Measurements from ENCODE around the gene IMMP1L.

IMMP1L gene

DNA sequence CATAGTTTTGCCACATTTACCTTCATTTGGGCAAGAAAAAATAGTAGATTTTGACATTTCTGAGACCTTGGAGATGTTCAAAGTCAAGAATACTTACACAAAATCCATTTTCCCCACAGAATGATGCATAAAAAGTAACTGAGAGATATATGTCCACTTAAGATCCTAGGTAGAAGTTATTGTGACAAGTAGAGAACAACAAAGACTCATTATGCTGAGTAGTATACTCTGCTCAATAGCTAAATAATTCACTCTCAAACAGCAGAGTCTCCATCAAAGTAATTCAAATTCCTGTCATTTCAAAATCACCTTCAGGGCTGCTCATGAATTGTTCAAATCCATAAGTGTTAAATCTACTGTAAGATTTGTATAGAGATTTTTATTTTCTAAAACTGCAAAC, 35.3 kb downstream of the IMMP1L start:
- TF ChIP-seq CTCF (IDR thresholded peaks at IDR 0.05): no peak

DNA sequence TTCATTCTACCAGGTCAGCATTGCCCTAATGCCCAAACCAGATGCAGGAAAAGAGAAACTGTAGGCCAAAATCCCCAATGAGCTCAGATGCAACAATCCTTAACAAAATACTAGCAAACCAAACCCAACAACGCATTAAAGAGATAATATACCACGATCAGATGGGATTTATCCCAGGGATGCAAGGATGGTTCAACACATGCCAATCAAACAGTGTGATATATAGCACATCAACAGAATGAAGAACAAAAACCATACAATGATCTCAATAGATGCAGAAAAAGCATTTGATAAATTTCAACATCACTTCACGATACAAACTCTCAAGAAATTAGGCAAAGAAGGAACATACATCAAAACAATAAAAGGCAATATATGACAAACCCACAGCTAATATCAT, 45.0 kb downstream of the IMMP1L start:
- TF ChIP-seq CTCF (IDR thresholded peaks at IDR 0.05): no peak

- no peak for TF ChIP-seq CTCF (IDR thresholded peaks at IDR 0.05)
These were observed 54.2 kb downstream of the IMMP1L start for GRCh38 chr11:31455177-31455576.

DNA sequence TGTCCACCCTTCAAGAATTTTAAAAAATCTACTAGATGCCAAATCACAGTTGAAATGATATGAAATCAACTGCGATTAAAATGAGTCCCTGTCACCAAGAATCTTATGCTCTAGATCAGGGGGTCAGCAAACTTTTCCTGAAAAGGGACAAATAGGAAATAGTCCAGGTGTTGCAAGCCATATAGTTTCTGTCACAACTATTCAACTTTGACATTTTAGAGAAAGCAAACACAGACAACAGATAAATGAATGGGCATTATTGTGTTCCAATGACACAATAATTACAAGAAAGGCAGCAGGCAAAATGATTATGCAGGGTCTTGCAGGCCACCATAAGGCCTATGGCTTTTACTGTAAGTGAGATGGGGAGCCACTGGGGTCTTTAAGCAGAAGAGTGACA, 58.6 kb downstream of the IMMP1L start:
- TF ChIP-seq CTCF (IDR thresholded peaks at IDR 0.05): no peak

DNA sequence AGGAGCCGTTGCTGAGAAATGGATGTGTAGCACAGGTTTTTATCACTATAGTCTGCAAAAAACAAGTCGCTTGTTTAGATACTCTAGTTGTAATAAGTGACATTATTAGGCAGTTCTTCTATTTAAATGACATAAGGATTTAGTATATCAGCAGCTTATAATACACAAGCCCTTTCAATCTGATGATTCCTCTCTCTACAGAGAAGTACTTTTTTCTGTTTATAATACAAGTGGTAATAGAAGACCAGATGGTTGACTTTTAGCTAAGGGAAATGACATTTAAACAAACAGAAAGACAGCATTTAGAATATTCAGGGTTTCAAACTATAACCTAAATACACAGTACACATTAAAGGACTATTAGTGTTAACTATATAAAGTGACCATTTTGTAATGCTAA, 60.4 kb downstream of the IMMP1L start:
- TF ChIP-seq CTCF (IDR thresholded peaks at IDR 0.05): no peak

GRCh38 chr11:31445621-31446020, 63.8 kb downstream of the IMMP1L start:
- TF ChIP-seq CTCF (IDR thresholded peaks at IDR 0.05): no peak

- TF ChIP-seq CTCF (IDR thresholded peaks at IDR 0.05): no peak
These were observed 65.6 kb downstream of the IMMP1L start for GRCh38 chr11:31443802-31444201.

GRCh38 chr11:31442086-31442485, 67.3 kb downstream of the IMMP1L start:
- no peak for TF ChIP-seq CTCF (IDR thresholded peaks at IDR 0.05)

All from LNCAP (cell line).